NCI-H82 treated with DMSO at 0.1 percent for 48 hours (cell line): ENCODE data around the gene CIB4.
A peak's percentile ranks its signal among the peaks of the same experiment; 100 is the strongest.
"Not testable (repeated sequence)": the region's sequence is repeated elsewhere in the genome, so short reads cannot be mapped to it uniquely, and the experiment has no call there.

Experiments used
- DNase-seq: peaks from one replicate; lab custom pipeline; 2025; ENCODE audit not compliant: unreplicated experiment; lab: John Stamatoyannopoulos, UW

CIB4 gene

GRCh38 chr2:26668041-26668440 is 26.9 kb upstream of the CIB4 start:
- DNase-seq, result no peak

DNA sequence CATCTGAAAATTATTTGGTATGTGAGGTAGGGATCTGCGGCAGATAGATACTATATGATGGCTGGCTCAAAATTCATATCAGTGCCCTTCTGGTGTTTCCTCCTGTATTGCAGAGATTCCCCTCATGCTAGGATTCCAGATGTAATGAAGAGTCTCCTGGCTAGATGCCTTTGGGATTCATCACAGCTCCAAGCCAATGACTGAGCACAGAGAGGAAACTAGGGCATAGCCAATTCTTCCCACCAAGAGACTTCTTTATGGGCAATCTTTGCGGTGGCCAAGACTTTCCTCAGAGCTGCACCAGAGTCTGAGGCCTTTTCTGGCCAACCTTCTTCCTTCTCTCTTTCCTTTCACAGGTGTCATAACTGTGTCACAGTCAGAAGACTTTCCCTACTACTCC is 25.5 kb upstream of the CIB4 start:
- DNase-seq, result no peak

GRCh38 chr2:26665296-26665695 is 24.1 kb upstream of the CIB4 start:
- not testable (repeated sequence) for DNase-seq

- no peak for DNase-seq
Observed at GRCh38 chr2:26660363-26660962, 19.3 kb upstream of the CIB4 start.

GRCh38 chr2:26658691-26659346 is 17.7 kb upstream of the CIB4 start:
- no peak for DNase-seq

- no peak for DNase-seq
Observed at GRCh38 chr2:26657265-26657664, 16.1 kb upstream of the CIB4 start.

- DNase-seq, result no peak
Observed at GRCh38 chr2:26655611-26656195, 14.5 kb upstream of the CIB4 start.

DNA sequence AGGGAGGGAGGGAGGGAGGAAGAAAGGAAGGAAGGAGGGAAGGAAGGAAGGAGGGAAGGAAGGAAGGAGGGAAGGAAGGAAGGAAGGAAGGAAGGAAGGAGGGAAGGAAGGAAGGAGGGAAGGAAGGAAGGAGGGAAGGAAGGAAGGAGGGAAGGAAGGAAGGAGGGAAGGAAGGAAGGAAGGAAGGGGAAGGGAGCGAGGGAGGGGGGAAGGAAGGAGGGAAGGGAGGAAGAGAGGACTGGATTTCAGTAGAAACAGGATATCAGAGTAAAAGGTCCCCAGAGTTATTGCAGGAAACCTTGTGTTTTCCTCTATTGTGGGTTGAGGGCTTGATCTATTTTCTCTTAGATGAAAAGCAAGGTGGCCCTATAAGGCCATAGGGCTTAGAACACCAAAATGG is 14.0 kb upstream of the CIB4 start:
- DNase-seq, result not testable (repeated sequence)

DNA sequence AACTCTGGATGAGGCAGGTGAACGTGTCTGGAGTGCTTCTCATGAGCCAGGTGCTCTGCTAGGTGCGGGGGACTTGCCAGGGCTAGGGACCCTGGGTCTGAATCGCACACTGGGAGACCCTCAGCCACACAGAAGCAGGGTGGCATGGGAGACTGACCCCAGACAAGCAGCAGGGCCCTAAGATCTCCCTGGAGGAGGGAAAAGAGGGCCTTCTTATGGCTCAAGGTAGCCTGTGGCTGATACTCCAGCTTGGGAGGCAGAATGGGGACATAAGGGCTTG is 12.8 kb upstream of the CIB4 start:
- no peak for DNase-seq

DNA sequence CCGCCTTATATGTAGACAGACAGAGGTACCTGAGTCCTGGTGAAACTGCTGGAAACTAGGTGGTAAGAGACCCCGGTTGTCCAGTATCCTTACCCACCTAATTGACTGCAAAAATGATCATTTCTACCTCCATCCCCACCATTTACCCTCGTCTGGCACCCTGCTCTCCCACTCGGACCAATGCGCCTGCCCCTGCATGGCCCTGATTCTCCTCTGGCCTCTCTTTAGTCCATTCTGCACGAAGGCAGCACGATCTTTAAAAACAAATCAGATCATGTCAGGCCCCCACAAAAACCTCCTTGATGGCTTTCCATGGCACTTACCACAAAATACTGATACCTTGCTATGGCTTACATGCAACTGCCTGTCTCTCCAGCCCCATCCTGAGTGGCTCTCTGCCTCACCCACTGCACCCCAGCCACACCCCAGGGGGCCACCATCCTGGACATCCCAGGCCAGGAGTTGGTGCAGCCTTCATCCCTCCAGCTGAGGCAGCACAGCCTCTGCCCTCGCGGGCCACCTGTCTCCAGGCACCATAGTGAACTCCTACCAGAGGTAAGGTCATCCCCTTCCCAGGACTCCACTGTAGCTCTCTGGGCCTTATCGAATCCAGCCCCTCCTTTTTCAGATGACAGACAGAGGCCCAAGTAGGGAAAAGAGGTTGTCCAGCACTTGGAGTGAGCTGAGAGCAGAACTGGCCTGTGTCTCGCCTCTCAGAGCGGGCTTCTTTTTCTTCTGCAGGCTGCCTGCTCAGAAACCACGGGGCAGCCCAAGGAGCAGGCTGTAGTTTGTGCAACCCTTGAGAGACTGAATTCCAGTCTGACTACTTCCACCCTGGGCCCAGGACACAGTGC is 12.3 kb upstream of the CIB4 start:
- DNase-seq, result no peak

DNA sequence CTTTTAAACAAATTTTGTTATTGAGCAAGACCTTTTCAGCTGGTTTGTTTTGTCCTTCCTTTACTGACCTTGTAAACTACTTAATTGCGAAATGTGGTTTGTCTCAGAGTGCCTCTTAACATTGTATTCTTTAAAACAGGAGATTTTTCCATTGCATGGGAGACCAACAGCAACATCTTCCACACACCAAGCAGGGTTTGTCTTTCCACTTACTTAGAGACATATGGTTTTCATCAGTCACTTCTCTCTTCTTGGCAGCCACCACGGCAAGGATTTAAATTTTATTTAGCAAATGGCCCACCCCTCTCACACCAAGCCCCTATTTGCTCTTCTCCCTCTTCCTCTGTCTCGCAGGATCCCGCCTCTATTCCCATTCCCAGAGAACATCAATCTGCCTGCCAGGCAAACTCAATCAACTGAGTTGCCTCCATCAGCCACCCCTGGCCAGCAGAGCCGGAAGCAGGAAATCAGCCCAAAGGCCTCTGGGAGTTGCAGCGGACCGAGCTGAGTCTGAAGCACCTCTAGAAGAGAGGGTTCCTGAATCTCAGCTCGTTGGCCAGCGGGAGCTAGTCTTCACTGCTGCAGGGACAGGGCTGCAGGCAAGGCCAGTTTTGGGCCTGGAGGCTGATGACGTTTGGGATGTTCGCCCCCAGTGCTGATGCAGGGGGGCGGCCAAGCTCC is 11.3 kb upstream of the CIB4 start:
- no peak for DNase-seq

GRCh38 chr2:26651799-26652198 is 10.6 kb upstream of the CIB4 start:
- no peak for DNase-seq

- DNase-seq, result no peak
Observed at GRCh38 chr2:26651470-26651771, 10.3 kb upstream of the CIB4 start.

DNA sequence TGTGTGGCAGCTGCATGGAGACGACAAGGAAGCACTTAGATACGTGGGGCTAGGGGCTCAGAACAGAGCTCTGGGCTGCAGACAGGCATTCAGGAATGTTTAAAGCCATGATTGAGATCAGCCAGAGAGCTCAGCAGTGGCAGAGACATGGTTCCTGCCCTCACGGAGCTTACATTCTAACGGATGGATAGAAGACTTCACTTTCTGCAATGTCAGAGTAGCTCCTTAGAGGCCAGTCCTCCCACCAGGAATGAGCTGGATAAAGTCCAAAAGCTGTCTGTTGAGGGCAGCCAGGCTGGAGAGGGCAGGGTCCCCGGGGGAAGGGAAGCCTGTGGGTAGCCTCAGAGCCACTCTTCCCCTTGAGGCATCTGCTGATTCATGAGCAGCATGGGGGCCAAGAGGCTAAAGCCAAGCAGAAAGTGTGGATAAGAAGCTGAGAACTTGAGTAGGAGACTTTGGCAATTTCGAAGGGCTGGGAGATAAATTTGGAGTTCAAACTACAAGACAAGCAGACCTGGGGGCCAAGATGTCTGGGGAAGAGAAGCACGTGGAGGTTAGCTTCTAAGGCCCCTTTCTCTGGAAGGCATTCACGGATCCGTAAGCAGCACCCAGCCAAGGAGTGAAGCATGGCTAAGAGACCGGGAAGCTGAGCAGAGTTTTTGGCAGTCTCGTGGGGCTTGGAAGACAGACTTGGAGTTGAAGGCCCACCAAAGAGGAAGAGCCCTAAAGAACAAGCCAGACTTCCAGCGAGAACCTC is 9.7 kb upstream of the CIB4 start:
- no peak for DNase-seq

- DNase-seq, result no peak
Observed at GRCh38 chr2:26649992-26650712, 9.0 kb upstream of the CIB4 start.

GRCh38 chr2:26649322-26649721 is 8.2 kb upstream of the CIB4 start:
- DNase-seq, result peak; percentile 52

DNA sequence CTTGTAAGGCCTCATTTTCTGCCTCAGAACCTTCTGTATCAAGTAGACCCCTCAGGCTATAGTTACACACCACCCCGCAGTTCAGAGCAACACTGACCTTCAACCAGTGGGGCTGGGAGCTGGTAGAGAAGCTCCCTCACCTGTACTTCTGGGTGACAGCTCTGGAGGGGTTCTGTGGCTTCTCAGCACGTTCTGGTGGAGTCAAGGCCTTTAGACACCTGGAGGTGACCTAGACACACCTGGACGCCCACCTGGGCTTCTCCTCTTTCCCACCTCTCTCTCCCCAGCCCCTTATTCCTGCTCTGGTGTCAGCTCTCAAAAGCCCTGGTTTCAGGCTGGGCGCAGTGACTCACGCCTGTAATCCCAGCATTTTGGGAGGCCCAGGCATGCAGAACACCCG is 7.3 kb upstream of the CIB4 start:
- no peak for DNase-seq

- DNase-seq, result no peak
Observed at GRCh38 chr2:26647981-26648380, 6.8 kb upstream of the CIB4 start.

DNA sequence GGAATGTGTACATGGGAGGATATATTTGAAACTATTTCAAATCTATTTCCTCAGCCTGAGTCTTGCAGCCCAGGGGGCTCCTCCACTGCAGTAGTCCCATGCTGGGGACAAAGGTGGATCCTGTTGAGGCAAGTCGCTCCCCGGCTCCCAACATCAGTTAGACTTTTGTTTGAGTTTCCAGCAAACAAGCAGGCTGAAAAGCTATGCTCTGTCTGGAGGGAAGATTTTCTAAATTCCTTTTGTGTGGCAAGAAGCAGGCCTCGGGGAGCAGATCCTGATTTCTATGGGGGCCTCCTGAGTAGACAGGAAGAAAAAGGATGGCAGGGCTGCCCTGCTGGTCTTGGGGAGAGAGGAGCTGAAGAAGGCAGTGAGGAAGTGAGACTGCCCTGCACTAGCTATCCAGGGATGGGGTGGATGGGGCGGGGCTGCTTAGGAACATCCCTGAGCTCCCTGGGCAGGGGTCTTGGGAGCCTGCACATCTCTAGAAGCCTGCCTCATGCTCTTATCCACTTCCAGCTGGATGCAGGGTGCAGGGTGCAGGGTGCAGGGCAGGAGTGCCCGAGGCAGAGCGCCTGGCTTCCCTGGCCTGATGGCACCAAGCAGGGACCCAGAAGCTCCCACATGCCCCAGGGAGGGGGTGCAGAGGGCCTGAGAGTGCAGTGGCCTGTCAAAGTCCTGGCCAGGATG is 6.0 kb upstream of the CIB4 start:
- DNase-seq, result no peak

- no peak for DNase-seq
Observed at GRCh38 chr2:26645762-26646161, 4.6 kb upstream of the CIB4 start.
